Fibroblast of villous mesenchyme (primary cell): Measurements from ENCODE around the gene FHOD1. TPM values are rescaled to one million over a fixed set of nuclear protein-coding genes. Genes with fewer than 3 reads are reported as not detected.

Experiments used
- DNase-seq: peaks from one replicate; pipeline ENCODE4 v3.0.0-alpha.2; 2010; ENCODE audit warnings: low read depth
- H3K4me3 ChIP-seq: 2 replicates; pipeline ENCODE4 v1.5.1; 2011; ENCODE audit warnings: low read depth, mild to moderate bottlenecking, low read length
- total RNA-seq: library from RNA; depleted of rRNA; stranded (reverse); fragments of >200 nt; gene quantifications from 2 replicates; pipeline ENCODE4 v1.2.3, GENCODE V29; 2012
- TF ChIP-seq, protein P1 (sequence below): IDR thresholded peaks from 2 replicates; pipeline ENCODE4 v1.5.1; 2012; ENCODE audit warnings: low read depth, mild to moderate bottlenecking, low read length; ENCODE audit not compliant: insufficient read depth

FHOD1 gene
- total RNA-seq, 1 donor, result 22.9 TPM

- no peak overlapping the region for H3K4me3 ChIP-seq
- peak; percentile 77 for DNase-seq
- TF ChIP-seq, protein P1, sequence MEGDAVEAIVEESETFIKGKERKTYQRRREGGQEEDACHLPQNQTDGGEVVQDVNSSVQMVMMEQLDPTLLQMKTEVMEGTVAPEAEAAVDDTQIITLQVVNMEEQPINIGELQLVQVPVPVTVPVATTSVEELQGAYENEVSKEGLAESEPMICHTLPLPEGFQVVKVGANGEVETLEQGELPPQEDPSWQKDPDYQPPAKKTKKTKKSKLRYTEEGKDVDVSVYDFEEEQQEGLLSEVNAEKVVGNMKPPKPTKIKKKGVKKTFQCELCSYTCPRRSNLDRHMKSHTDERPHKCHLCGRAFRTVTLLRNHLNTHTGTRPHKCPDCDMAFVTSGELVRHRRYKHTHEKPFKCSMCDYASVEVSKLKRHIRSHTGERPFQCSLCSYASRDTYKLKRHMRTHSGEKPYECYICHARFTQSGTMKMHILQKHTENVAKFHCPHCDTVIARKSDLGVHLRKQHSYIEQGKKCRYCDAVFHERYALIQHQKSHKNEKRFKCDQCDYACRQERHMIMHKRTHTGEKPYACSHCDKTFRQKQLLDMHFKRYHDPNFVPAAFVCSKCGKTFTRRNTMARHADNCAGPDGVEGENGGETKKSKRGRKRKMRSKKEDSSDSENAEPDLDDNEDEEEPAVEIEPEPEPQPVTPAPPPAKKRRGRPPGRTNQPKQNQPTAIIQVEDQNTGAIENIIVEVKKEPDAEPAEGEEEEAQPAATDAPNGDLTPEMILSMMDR, result no peak
Measured at GRCh38 chr16:67190448-67191399, 56.6 kb downstream of the FHOD1 start.

- TF ChIP-seq, protein P1, result no peak
- no peak for DNase-seq
- no peak within 1 kb of the TSS for H3K4me3 ChIP-seq
Measured at GRCh38 chr16:67190041-67190440, 57.2 kb downstream of the FHOD1 start, which contains the start of gene EXOC3L1. EXOC3L1 (minus strand) TSS chr16:67190136; CDS start chr16:67189676, 460 bp downstream.

DNA sequence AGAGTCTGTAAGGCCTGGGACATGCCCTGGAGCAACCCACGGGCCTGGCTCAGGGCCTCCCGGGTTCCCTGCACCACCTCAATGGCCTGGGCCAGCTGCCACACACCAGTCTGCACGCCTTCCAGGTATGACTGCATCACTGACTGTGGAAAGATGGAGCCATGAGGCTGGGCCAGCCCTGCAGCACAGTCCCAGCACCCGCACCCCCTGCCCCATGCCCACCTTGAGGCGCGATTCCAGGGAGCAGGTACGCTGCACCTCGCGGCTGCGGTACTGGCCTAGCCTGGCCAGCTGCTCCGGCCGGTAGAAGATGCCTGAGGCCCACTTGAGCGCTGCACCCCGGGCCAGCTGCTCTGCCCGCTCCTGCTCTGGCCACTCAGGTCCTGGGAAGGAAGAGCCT, 58.5 kb downstream of the FHOD1 start:
- no peak for DNase-seq
- TF ChIP-seq, protein P1, result no peak
- H3K4me3 ChIP-seq, result no peak overlapping the region

DNA sequence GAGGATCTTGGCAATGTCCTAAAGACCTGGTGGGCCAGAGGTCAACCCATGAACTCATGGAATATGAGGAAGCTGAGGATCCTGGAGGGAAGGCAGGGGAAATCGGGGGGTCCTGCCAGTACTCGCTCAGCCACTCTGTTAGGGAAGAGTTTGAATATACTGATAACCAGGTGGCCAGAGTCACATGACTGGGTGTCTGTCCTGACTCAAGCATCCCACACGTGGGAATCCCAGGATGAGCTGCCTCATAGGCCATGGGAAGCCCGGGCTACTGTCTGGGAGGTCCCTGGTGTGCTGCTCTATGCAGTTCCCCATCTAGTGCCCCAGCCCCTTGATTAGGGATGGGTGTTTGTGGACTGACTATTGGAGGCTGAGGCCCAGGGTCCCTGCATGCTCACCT, 59.0 kb downstream of the FHOD1 start:
- TF ChIP-seq, protein P1, result no peak
- no peak for DNase-seq
- H3K4me3 ChIP-seq, result no peak overlapping the region

DNA sequence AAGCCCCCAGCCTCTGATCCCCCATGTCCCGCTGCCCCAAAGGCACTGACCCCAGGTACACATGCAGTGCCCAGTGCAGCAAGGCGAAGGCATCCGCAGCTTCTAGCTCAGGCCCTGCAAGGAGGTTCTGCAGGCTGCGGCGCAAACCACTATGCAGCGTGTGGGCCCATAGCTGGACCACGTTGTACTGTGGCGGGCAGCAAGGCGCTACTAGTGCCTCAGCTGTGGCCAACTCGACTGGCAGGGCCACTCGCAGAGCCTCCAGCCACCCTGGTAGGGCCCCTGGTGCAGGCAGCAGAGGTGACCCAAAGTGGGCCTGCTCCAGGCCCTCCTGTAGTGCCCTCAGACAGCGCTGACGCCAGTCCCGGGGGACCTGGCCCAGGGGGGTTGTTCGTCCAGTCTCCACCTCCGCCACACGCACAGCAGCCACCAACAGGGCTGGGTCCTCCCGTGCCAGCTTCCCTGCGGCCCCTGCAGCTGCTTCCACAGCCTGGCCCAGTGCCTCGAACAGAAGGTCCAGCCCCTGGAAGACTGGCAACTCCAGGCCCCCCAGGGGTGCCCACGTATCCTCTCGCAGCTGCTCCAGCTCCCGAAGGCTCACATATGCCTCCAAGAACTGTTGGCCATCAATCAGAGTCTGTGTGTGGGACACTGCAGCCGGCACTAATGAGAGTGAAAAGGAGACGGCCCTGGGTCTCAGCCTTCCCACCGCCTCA, 59.9 kb downstream of the FHOD1 start:
- TF ChIP-seq, protein P1, result no peak
- no peak for DNase-seq
- H3K4me3 ChIP-seq, result no peak overlapping the region

DNA sequence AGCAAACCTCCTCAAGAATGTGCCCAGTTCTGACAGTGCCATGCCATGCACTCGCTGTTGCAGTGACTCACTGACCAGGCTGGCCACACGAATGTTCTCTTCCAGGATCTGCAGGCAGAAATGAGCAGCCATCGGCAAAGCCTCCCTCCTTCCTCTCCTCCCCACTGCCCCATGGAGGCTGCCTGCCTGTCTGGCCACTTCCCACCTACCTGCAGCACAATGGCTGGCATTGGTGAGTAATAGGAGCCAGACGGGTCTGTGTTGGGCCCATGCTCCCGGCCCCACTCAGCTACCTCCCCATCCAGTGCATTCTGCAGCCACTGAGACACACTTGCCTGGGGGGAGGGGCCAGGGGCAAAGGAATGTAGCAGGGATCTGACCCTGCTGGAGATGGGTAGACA, 60.7 kb downstream of the FHOD1 start:
- no peak overlapping the region for H3K4me3 ChIP-seq
- TF ChIP-seq, protein P1, result no peak
- no peak for DNase-seq
